ENCODE measurements around the gene GLI2.

The GLI2 gene

DNA sequence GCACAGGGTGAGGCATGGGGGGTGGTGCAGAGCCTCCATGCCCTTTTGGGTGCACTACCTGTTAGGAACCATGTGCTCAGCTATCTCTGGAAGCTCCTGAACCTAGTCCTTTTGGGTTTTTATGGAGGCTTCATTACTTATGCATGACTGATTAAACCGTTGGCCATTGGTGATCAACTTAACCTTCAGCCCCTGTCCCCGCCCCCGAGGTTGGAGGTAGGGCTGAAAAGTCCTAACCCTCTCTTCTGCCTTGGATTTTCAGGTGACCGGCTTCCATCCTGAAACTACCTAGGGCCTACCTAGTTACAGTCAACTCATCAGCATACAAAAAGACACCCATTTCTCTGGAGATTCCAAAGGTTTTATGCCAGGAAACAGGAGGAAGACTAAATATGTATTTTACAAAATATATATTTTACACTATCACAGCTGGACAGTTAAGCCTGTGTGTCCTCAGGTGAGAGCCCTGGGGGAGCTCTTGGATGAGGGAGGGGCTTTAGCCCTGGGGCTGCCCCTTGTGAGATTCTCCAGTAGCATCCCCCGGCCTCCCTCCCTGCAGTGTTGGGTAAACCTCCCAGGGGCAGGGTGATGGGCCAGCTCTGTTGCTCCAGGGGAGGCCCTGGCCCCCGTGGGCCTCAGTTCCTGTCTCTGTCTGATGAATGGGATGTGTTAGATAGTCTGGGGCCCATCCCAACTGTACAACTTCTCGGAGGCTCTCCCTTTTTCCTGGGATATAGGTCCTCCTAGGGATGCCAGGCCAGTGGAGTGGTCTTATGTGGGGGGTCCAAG lies 24.1 kb downstream of the GLI2 start:
- DNase-seq = no peak

DNA sequence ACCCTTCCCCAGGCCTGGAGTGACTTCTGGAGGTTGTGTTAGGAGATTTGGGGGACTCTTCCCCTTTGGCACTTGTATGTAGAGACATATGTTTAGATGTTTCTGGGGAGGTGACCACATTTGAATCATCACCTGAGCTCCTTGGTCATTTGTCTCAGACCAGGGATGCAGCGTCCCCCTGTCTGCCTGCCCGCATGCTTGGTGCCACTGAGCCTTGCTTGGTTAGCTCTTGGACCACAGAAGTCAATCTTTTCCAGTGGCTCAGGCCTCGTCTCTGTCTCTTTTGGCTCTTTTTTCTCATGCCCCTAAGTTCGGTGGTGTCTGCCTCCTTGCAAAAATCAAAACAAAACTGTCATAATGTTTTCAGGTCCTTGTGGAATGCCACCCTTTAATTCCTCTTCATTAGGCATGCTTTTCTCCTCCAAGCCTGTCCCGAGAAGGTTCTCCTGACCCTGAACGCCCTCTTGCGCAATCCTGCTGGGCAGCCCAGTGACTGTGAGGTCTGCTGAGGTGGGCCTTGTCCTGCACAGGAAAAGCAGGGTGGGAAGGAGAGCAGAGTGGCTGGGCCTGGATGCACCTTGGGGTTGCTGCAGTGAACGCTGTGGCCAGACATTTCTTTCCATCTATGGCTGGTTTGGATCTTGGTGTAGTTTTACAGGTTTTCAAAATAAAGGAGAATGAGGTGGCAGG lies 24.9 kb downstream of the GLI2 start:
- DNase-seq = no peak

DNA sequence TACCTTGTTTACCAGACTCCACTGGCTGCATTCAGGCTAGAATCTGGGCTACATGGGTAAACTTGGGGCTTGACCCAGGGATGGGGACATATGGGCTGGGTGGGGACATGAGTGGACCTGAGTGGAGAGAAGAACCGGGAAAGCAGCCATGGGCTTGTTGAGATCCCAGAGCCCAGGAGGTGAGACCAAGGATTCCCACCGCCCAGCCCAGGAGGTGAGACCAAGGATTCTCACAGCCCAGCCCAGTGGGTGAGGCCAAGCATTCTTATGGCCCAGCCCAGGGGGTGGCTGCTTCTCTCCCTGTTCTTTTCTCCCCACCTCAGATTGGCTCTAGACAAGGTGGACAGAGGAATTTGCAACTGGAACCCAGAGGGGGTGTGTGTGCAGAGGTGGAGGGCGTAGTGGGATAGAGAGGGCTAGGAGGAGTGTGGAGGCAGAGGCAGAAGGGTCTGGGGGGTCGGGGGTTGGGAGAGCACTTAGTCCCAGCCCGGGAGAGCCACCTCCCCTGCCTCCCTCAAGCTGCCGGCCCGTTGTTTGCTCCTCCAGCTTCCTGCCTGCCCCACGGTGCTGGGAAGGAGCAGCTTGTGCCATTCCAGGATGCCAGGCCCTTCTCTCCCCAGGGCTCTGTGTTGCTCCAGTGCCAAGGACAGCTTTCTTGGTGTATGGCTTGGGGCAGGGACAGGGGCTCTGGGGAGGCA lies 25.6 kb downstream of the GLI2 start:
- DNase-seq = no peak

DNA sequence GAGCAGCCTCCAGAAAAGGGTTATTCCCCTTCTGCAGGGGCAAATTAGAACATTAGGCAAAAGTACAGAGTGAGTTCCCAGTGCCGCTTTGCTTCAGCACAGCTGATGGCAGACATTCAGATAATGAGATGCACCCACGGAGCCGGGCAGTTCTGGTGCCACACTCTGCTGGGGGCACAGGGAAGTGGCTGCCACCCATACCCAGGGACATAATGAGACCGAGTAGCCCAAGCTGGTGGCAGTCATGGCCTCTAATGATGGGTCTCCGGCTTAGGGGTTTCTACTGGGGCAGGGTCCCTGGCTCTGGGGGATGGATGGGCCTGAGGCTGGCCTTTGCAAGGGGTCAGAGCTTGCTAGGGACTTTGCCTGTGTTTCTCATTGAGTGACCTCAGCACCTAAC lies 26.2 kb downstream of the GLI2 start:
- DNase-seq = no peak

DNA sequence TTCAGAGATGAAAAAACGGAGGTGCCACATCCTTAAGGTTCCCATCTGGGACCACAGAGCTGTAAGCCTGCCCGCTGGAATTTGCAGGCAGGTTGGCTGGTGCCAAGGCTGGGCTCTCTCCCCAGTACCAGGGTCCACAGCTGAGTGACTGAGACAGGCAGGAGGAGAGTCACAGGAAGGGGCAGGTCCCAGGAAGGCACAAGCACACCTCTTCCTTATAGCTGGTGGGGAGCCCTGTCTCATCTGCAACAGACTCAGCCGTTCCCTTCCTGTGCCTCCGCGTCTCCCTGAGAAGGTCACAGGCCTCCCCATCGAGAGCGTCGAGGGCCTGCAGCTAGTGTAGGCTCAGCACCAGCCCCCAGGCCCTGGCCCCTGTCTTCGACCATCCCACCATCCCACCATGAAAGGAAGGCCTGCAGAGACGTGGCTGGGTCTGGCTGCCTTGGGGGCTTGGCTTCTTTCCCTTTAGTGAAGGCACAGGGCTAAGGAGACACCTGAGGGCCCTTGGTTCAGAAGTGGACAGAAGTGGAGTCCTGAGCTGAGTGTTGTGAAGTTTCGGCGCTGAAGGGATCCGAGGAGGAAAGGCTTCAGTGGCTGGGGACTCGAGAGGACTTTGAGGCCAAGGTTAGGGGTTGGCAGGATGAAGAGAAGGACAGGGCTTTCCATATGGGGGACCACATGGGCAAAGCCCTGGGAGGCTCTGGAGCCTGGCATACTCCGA lies 26.8 kb downstream of the GLI2 start:
- no peak for DNase-seq

DNA sequence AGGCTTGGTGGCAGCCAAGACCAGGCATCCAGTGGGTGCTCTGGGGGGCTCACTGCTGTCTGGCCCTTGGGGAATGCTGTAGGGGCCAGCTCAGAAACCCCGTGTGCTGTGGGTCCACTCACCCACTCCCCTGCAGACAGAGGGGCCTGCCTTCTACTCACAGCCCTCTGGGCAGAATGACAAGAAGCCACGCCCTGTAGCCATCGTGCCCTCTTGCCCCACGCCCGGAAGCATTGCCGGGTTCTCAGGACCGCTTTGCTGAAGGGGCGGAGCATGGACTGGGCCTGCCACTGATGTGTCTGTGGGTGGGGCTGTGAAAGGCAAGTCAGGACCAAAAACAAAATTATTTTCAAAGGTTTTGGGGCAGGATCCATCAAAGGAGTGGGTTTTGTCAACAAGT lies 27.8 kb downstream of the GLI2 start:
- no peak for DNase-seq

DNA sequence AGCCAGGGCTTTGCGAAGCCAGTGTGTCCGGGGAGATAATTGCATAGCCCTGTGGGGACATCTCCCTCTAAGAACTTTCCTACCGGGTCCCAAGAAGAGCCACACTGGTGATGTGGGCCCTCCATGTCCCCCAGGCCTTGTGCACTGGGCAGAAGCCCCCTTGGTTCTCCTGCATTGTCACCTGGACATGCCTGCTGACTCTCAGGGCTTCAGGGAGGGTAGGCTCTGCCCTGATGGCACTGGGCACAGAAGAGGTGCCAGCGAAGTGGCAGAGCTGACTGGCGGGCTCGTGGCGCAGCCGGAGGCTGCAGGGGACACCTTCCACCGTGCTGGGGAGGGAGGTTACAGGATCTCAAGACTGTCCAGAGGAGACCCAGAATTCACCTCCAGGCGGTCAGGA lies 28.3 kb downstream of the GLI2 start:
- no peak for DNase-seq

DNA sequence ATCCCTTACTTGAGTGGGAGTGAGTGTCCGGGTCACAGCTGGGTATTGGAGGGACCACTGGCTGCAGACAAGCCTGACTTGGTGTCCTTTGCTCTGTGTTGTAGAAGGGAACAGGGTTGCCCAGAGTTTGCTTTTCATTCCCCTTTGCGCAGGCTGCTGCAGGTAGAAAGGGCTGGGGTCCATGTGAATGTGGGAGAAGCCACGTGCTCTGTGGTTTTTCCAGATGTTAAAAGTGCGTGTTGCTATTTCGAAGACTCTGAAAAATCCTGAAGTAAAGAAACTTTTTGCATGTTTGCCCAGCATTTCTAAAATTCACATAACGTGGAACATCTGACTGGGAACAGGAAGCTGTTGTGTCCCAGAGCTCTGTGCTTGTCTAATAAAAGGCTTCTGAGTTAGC lies 28.8 kb downstream of the GLI2 start:
- no peak for DNase-seq

DNA sequence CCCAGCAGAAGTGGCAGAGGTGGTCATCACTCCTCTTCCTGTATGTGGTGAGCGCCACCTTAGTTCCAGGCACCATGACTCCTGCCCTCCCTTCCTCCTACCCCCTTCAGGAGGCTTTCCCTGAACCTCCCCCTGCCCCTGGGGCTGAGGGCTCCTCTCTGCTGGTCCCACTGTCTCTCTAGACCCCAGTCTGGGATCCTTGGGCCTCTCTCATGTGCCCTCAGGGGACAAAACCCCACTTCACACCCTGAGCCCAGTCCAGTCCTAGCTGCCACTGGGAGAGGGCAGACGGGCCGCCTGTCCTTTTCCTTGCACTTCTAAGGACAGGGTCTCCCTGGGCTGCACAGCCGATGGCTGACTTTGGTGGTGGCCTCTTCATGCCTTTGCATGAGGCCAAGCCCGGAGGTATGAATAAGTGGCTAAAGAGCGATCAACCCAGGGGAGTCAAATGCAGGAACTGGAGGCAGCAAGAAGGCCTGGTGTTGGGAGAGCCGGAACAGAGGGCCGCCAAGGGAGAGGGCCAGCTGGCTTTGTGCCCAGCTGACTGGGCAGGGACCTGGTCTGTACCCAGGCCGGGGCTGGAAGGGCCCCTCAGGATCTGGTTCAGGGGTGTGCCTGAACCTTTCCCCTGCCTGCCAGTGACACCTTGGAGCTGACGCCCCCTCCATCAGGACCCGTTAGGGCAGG lies 29.5 kb downstream of the GLI2 start:
- no peak for DNase-seq

DNA sequence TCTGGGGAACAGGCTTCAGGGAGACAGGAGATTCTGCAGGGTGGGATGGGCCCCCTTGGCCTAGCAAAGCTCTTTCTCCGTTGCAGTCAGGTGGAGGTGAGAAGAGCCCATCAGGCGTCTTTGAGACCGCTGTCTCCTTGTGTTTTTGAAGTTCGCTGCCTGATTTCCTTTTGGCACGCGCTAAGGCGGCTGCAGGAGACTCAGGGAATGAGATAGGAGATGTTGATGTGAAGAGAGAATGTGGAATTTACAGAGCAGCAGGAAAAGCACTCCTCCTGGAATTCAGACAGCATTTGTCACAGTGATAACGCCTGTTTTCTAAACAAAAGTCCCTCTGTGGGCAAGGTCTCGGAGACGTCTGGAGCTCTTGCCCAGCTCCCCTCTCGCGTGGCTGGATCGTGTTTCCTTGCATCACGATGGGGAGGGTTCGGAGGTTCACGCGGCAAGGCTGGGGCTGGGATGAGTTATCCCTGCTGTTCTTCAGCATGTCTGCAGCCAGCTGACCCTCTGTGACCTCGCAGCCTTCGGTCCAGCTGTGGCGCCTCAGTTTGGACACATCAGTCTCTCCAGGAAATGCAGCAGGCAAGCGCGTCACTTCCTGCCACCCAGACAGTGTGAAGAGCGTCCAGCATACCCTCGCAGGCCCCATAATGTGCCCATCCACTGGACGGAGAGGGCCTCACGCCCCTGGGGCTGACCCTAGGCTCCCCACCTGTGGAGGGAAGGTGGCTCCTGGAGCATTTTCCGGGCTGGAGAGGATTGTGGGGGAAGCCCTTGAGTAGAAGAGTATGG lies 30.2 kb downstream of the GLI2 start:
- DNase-seq = no peak

DNA sequence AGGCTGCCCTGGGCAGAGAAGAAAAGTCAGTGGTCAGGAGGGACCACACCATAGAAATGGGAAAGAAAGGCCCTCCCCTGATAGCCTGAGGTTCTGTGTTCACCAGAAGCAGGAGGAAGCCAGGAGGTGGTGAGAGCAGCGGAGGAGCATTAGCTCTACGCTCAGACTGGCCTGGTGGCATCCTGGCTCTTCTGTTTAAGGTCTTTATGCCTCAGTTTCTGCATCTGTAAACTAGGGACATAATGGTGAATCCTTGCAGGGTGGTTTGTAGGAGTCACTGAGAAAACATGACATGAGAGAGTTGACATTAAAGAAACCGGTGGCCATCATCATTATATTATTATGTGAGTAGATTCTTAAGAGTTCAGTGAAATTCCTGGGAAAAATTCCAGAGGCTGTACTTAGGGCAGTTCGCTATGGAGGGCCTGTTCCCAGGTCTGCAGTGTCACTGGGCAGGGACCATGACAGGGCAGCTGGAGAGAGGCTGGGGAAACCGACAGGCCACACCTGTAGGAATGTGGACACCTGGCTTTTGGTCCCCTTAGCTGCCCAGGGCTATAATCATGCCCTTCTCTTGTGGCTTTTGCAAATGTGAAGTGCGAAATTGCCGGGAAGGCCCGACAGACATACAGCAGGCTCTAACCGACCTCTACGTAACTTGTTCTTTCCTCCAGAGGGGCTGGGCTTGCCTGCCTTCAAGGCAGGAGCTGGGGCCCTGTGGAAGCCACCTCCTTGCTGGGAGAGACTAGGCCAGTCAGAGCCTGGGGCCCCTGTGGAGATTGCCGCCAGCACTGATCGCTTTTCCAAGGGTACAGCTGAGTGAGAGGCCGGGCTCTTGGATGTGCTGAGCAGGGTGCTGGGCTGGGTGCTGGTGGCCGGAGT lies 31.0 kb downstream of the GLI2 start:
- peak; percentile 6 for DNase-seq

DNA sequence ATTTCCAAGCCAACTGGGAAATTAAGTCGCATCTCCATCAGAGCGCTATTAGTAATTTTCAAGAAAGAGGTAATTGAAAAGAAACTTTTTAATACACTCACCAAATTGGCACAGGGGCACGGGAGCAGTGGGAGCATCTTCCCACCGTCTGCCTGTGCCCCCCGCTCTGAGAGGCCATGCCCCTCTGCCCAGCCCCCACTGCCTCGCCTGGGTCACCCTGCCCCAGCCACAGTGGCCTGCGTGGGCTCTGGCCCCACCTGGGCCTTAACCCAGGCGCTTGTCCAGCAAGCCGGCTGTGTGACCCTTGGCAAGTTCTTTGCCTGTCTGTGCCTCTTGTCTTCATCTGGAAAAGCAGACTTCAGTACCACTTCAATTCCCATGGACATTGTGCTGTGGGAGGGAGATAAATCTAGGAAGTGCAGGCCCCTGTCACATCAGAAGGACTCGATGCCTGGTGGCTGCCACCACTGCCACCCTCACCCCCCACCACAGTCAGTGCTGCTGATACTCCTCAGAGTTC lies 31.9 kb downstream of the GLI2 start:
- DNase-seq = peak; percentile 4

DNA sequence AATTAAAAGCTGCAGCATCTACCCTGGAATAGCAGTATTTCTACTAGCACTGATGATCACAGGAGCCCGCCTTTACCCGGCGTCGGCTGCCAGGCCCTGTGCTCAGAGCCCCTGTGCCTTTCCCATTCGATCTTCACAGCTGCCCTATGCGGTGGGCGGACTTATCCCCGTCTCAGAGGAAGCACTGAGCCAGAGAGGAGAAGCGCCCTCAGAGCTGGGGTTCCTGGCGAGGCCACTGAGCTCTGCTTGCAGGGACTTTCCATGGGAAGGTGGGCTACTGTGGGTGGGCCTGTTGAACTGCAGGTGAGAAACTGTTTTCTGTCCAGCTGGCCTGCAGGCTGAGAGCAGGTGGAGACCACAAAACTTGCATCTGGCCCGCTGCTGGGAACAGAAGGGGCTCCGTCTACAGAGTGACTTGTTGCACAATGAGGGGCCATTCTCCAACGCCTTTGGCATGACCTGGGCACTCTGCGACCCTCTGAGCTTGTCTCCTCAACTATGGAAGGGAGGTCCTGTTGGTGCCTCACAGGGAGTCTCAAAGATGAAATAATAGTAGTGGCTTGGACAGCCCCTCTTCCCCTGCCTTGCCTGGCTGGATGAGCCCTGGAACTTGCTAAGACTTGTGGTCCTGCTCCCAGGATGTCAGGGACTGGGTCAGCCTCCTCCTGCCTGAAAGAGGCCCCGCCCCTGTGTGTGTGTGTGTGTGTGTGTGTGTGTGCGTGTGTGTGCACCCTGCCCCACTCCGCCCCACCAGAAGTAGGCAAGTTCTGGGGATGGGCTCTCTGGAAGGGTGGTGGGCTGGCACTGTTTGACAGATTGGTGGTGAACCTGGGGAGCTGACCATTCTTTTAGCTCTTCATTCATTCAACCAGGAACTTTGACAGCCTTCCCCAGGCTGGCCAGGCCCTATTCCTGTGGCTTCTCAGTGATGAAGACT lies 32.7 kb downstream of the GLI2 start:
- peak; percentile 9 for DNase-seq

DNA sequence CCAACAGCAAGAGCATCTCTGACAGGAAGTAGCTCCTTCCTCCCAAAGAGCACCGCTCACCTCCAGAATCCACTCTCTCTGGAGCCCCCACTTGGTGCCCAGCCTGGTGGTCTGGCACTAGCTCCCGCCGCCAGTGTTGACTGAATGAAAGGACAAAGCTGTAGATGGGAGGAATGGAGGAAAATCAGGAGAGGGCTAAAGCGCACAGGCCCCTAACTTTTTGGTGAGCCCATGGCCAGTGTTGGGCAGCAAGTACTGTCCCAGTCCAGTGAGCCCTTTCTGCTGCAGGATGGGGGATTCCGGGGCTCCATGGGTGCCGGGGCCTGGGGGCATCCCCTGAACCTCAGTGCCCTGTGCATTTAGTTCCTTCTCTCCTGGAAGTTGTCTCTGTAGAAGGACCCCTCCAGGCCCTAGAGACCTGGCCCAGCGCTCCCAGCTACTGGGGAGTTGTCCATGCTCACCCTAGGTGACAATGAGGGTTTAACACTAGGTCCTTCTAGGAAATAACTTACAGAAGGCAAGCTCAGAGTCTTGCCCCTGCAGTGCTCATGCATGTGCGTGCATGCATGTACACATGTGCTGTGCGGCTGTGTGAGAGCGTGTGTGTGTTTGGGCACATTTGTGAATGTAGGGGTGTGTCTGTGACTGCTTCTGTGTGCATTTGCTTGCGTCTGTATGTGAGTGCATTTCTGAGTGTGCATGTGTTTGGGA lies 33.6 kb downstream of the GLI2 start:
- peak; percentile 9 for DNase-seq

DNA sequence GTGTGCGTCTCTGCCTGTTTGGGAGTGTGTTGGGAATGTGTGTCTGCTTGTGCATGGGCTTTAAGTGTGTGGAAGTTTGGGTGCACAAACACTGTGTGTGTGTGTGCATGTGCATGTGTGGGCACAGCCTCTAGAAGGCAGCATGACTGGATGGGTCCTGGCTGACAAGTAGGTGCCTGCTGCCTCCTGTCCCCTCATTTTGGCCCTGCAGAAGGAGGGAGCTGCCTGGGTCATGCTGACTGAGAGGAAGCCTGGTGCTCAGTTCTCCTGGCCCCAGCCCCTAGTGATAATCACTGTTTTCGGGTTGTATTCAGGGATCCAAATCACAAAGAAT lies 34.1 kb downstream of the GLI2 start:
- DNase-seq = peak; percentile 5

DNA sequence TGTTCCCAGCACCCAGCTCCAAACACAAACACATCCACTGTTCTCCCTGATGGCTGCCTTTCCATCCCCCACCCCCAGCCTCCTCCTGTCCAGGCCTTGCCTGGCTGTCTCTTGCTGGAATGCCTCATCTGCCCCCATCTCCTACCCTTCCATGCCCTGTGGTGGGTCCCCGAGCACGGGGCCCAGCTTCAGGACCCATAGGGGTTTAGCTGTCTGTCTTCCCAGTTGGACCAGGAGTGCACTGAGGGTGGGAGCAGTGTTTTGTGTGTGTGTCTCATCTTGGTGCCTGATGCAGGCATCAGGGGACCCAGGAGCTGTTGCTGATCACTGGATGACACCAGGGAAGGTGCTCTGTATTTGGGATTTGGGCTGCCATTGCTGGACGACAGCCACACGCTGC lies 34.5 kb downstream of the GLI2 start:
- DNase-seq = peak; percentile 15

DNA sequence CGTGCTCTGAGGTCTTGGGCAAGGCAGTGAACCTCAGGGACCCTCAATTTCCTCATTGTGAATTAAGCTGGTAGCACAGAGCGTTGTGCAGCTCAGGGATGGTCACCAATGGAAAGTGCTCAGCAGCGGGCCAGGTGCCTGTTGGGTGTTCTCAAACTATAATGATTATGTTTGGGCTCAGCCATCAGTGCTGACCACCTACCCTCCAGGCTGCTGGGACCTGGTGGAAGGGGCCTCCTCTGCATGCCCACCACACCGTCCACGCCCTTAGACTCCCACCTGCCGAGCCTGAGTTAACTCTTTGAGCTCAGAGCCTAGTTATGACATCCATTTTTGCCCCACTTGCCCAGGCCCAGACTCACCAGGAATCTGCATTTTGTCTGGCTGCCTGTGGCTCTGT lies 35.0 kb downstream of the GLI2 start:
- no peak for DNase-seq

DNA sequence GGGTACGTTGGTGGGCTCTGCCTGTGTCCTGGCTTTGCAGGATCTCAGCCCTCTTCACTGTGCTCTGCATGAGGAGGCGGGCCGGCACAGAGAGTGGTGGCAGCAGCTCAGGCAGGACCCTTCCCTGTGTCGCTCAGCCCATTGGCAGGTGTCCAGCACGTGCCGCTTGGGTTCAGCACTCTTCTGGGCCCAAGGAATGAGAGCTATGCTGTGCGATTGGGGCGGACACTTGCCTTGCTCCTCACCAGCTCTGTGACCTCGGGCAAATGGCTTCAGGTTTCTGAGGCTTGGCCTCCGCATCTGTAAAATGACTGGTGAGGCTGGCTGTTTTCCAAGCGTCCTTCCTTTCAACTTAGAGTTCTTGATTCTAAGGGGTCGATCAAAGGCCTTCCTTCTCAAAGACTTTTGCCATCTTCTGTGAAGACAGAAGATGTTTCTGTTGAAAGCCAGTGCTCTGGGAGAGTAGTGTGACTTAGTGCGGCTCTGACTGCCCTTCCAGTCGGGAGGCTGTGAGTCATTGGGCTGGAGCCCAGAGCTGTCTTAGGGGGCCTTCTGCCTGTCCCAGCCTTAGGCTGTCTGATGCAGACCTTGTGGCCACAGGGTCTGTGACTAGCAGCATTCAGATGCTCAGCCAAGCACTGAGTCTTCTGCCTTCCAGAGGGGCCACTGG lies 35.6 kb downstream of the GLI2 start:
- peak; percentile 13 for DNase-seq

Measured in CD4-positive, alpha-beta T cell treated with Interleukin-15 for 1 hour (primary cell).